H1 (cell line): ENCODE results near the gene CAMTA1. TPM values are rescaled to one million over a fixed set of nuclear protein-coding genes. Genes with fewer than 3 reads are reported as not detected.

Experiments
- CTCF ChIA-PET: fragments of 300-600 bp; sonication (Branson Sonifier 250); formaldehyde crosslinking; loops from one replicate; lab custom pipeline; 2021; ENCODE audit not compliant: partially characterized antibody; lab: Charles Lee
- POLR2A ChIA-PET: fragments of 300-600 bp; sonication (Branson Sonifier 250); formaldehyde crosslinking; loops from one replicate; lab custom pipeline; 2021; ENCODE audit warnings: inconsistent platforms; ENCODE audit not compliant: partially characterized antibody; lab: Charles Lee
- DNase-seq, 2 experiments: peaks; one replicate each; pipeline versions ENCODE4 v3.0.0 to v3.0.0-alpha.2; 2010 to 2022; ENCODE audit warnings: low spot score in 2 of 2, low read depth in 1 of 2, mixed read lengths in 1 of 2
- FAIRE-seq: peaks from 2 replicates; lab custom pipeline; 2011; peaks lifted over from hg19 to GRCh38; lab: Jason Lieb, UNC
- H2AFZ ChIP-seq: 2 replicates; pipeline ENCODE4 v1.8.1; 2012; ENCODE audit warnings: low read length, inconsistent platforms
- H2AK5ac ChIP-seq: 2 replicates; pipeline ENCODE4 v1.6.1; 2013; ENCODE audit warnings: low read depth, low read length
- H2BK120ac ChIP-seq: replicated peaks from 2 replicates; pipeline ENCODE3; 2013; ENCODE audit warnings: low read depth, low read length, inconsistent platforms
- H2BK12ac ChIP-seq: 2 replicates; pipeline ENCODE4 v1.6.1; 2013; ENCODE audit warnings: low read depth, low read length
- H2BK15ac ChIP-seq: 2 replicates; pipeline ENCODE4 v1.6.1; 2013; ENCODE audit warnings: low read length
- H2BK20ac ChIP-seq: 2 replicates; pipeline ENCODE4 v1.6.1; 2013; ENCODE audit warnings: low read length
- H2BK5ac ChIP-seq: 2 replicates; pipeline ENCODE4 v1.6.1; 2013; ENCODE audit warnings: low read depth, low read length
- H3K14ac ChIP-seq: 2 replicates; pipeline ENCODE4 v1.6.1; 2013; ENCODE audit warnings: inconsistent platforms; ENCODE audit not compliant: insufficient read length
- H3K18ac ChIP-seq: 2 replicates; pipeline ENCODE4 v1.6.1; 2013; ENCODE audit warnings: low read length; ENCODE audit errors: extremely low read depth
- H3K23ac ChIP-seq: 2 replicates; pipeline ENCODE4 v1.6.1; 2013; ENCODE audit warnings: inconsistent platforms; ENCODE audit not compliant: insufficient read length
- H3K23me2 ChIP-seq: 2 replicates; pipeline ENCODE4 v1.6.1; 2013; ENCODE audit warnings: low read depth, low read length
- H3K27ac ChIP-seq: 2 replicates; pipeline ENCODE4 v1.6.1; 2011; ENCODE audit warnings: low read depth, low read length, inconsistent platforms
- H3K27me3 ChIP-seq, 4 experiments: replicated peaks in 1 of 4; 1 replicate in 1 of 4; 2 replicates in 3 of 4; pipeline versions ENCODE4 v1.6.1 to v1.8.1; 2011 to 2013; ENCODE audit warnings: low read length in 3 of 4, mild to moderate bottlenecking in 3 of 4, inconsistent platforms in 2 of 4, mixed read lengths in 2 of 4, moderate library complexity in 1 of 4; ENCODE audit not compliant: control insufficient read depth in 3 of 4, insufficient read depth in 3 of 4; ENCODE audit errors: extremely low read depth in 1 of 4
- H3K36me3 ChIP-seq, 4 experiments: 2 replicates each; pipeline versions ENCODE4 v1.6.1 to v1.8.1; 2011 to 2013; ENCODE audit warnings: mild to moderate bottlenecking in 4 of 4, low read length in 3 of 4, moderate library complexity in 2 of 4, control low read depth in 1 of 4, inconsistent platforms in 1 of 4; ENCODE audit not compliant: insufficient read depth in 4 of 4, control insufficient read depth in 2 of 4
- H3K4ac ChIP-seq: replicated peaks from 2 replicates; pipeline ENCODE3; 2013; ENCODE audit warnings: low read length, low read depth, mixed read lengths, inconsistent platforms; ENCODE audit not compliant: insufficient read length
- H3K4me1 ChIP-seq, 4 experiments: replicated peaks in 1 of 4; 1 replicate in 1 of 4; 2 replicates in 3 of 4; pipeline versions ENCODE4 v1.6.1 to v1.8.1; 2011 to 2013; ENCODE audit warnings: low read length in 3 of 4, inconsistent platforms in 2 of 4, mixed read lengths in 1 of 4; ENCODE audit not compliant: insufficient read depth in 4 of 4, control insufficient read depth in 3 of 4
- H3K4me2 ChIP-seq, 2 experiments: 2 replicates each; pipeline versions ENCODE4 v1.6.1 to v1.8.1; 2011 to 2013; ENCODE audit warnings: low read depth in 2 of 2, low read length in 2 of 2, control low read depth in 1 of 2, inconsistent platforms in 1 of 2, mild to moderate bottlenecking in 1 of 2; ENCODE audit not compliant: insufficient read depth in 1 of 2
- H3K4me3 ChIP-seq, 4 experiments: fragments of 200-600, 300-600 bp in 1 of 4; sonication (generic), shearing (Covaris generic), sonication (Bioruptor Twin) in 1 of 4; 2 replicates each; pipeline versions ENCODE4 v1.5.1 to v1.8.1; 2011 to 2016; ENCODE audit warnings: low read length in 4 of 4, low read depth in 3 of 4, control low read depth in 2 of 4, inconsistent platforms in 2 of 4, mild to moderate bottlenecking in 2 of 4, mixed read lengths in 1 of 4, moderate library complexity in 1 of 4; ENCODE audit not compliant: insufficient read depth in 2 of 4; ENCODE audit errors: extremely low read depth in 1 of 4
- H3K56ac ChIP-seq: replicated peaks from 2 replicates; pipeline ENCODE3; 2013; ENCODE audit warnings: low read depth, mild to moderate bottlenecking, mixed read lengths, low read length, inconsistent platforms; ENCODE audit not compliant: insufficient read length
- H3K79me1 ChIP-seq: 2 replicates; pipeline ENCODE4 v1.6.1; 2013; ENCODE audit warnings: low read depth, low read length, control low read depth
- H3K79me2 ChIP-seq, 2 experiments: 2 replicates each; pipeline versions ENCODE4 v1.6.1 to v1.8.1; 2012 to 2013; ENCODE audit warnings: low read length in 2 of 2, mild to moderate bottlenecking in 2 of 2, inconsistent platforms in 1 of 2; ENCODE audit not compliant: insufficient read depth in 2 of 2, control insufficient read depth in 1 of 2
- H3K9ac ChIP-seq, 4 experiments: replicated peaks in 1 of 4; 1 replicate in 1 of 4; 2 replicates in 3 of 4; pipeline versions ENCODE4 v1.6.1 to v1.8.1; 2011 to 2013; ENCODE audit warnings: low read depth in 3 of 4, low read length in 3 of 4, control low read depth in 2 of 4, mild to moderate bottlenecking in 2 of 4, moderate library complexity in 2 of 4, inconsistent platforms in 1 of 4; ENCODE audit errors: extremely low read depth in 1 of 4
- H3K9me3 ChIP-seq, 2 experiments: 2 replicates each; pipeline versions ENCODE4 v1.6.1 to v1.8.1; 2012 to 2013; ENCODE audit warnings: mild to moderate bottlenecking in 2 of 2, moderate library complexity in 2 of 2, control low read depth in 1 of 2, inconsistent platforms in 1 of 2, low read depth in 1 of 2, low read length in 1 of 2, mixed read lengths in 1 of 2; ENCODE audit not compliant: insufficient read depth in 2 of 2
- H4K20me1 ChIP-seq, 2 experiments: replicated peaks in 1 of 2; 2 replicates each; pipeline versions ENCODE3 to v1.8.1; 2011 to 2013; ENCODE audit warnings: inconsistent platforms in 2 of 2, low read length in 2 of 2, mild to moderate bottlenecking in 1 of 2; ENCODE audit not compliant: insufficient read depth in 2 of 2, control insufficient read depth in 1 of 2
- H4K5ac ChIP-seq: 2 replicates; pipeline ENCODE4 v1.6.1; 2013; ENCODE audit warnings: low read length, low read depth, mixed read lengths, inconsistent platforms; ENCODE audit not compliant: insufficient read length
- H4K8ac ChIP-seq: 2 replicates; pipeline ENCODE4 v1.8.0; 2013; ENCODE audit warnings: mild to moderate bottlenecking, moderate library complexity, low read length, inconsistent platforms; ENCODE audit not compliant: insufficient read depth; ENCODE audit errors: extremely low read depth
- H4K91ac ChIP-seq: replicated peaks from 2 replicates; pipeline ENCODE3; 2013; ENCODE audit warnings: low read length, mixed read lengths, inconsistent platforms; ENCODE audit not compliant: insufficient read length
- CHD1 ChIP-seq: IDR thresholded peaks from 2 replicates; pipeline ENCODE4 v1.6.1; 2012; ENCODE audit warnings: low read depth, low read length, improper control_type of control experiment
- E2F6 ChIP-seq: IDR thresholded peaks from 2 replicates; pipeline ENCODE4 v1.6.1; 2012; ENCODE audit warnings: inconsistent platforms
- EGR1 ChIP-seq: IDR thresholded peaks from 2 replicates; pipeline ENCODE4 v1.6.1; 2011; ENCODE audit warnings: low read depth, low read length, borderline replicate concordance
- FOSL1 ChIP-seq: IDR thresholded peaks from 2 replicates; pipeline ENCODE4 v1.6.1; 2011; ENCODE audit warnings: mild to moderate bottlenecking, low read depth, low read length, moderate library complexity; ENCODE audit not compliant: insufficient read depth
- KDM4A ChIP-seq: IDR thresholded peaks from one replicate; pipeline ENCODE4 v1.7.1; 2012; ENCODE audit warnings: low read depth, mild to moderate bottlenecking, moderate library complexity, low read length, inconsistent platforms; ENCODE audit not compliant: severe bottlenecking
- NANOG ChIP-seq: IDR thresholded peaks from 2 replicates; pipeline ENCODE4 v1.6.1; 2011; ENCODE audit warnings: low read length, low read depth, mild to moderate bottlenecking, inconsistent platforms; ENCODE audit not compliant: insufficient read depth, poor library complexity, severe bottlenecking
- SP1 ChIP-seq: IDR thresholded peaks from 2 replicates; pipeline ENCODE4 v1.6.1; 2011; ENCODE audit warnings: low read depth, low read length
- WGBS, 2 experiments: shearing (Covaris generic) in 1 of 2; methylation state at CpG; one replicate each; pipeline versions ENCODE4 v1.1.6 to v1.1.7; 2013 to 2015; ENCODE audit warnings: low lambda C conversion rate in 2 of 2, mixed read lengths in 2 of 2, inconsistent platforms in 1 of 2, low coverage in 1 of 2, missing lambda C conversion rate in 1 of 2; ENCODE audit not compliant: insufficient replicate concordance in 2 of 2, insufficient coverage in 1 of 2, insufficient read length in 1 of 2; ENCODE audit errors: extremely low coverage in 1 of 2, missing lambda C conversion rate in 1 of 2; 5-methylcytosine and 5-hydroxymethylcytosine counted together
- polyA plus RNA-seq, 7 experiments: library from polyadenylated mRNA; depleted of rRNA in 3 of 7; stranded (reverse) in 5 of 7; unstranded in 2 of 7; fragments of >200 nt in 5 of 7; fragments of 200-250 nt in 2 of 7; gene quantifications; 1 replicate in 5 of 7; 2 replicates in 1 of 7; 4 replicates in 1 of 7; pipeline versions ENCODE4 v1.2.1 to v1.2.3, GENCODE V29; 2011 to 2013; ENCODE audit warnings: missing spikeins in 2 of 7, mixed read lengths in 2 of 7
- total RNA-seq: library from RNA; stranded (reverse); fragmentation: NEBNext Ultra II Directional; extraction: Animal tissue kit (Norgen Biotek cat#: 25700); gene quantifications from 2 replicates; pipeline ENCODE4 v1.2.1, GENCODE V29; 2021

The CAMTA1 gene
- total and polyA plus RNA-seq, 2 of the 8 experiments (the other 6 are each of a cell fraction or from before 2014, with no cell fraction given): 65.0 to 119 TPM

GRCh38 chr1:7578206-7578605 lies 793.0 kb downstream of the CAMTA1 start:
- H3K18ac ChIP-seq: no peak overlapping the region
- H2AFZ ChIP-seq: no peak overlapping the region
- H4K8ac ChIP-seq: no peak overlapping the region
- H3K79me2 ChIP-seq: no peaks in the 10 kb centered on the region
- H3K4ac ChIP-seq: no peak overlapping the region
- no peak for DNase-seq
- H3K79me1 ChIP-seq: no peaks in the 10 kb centered on the region
- no peak overlapping the region for H3K56ac ChIP-seq
- no peak for FAIRE-seq
- ChIA-PET POLR2A (no interaction called here), CTCF (no interaction called here)
- no peaks in the 10 kb centered on the region for H3K9me3 ChIP-seq
- no peak overlapping the region for H2BK15ac ChIP-seq
- H3K4me3 ChIP-seq: no peak overlapping the region
- no peak overlapping the region for H4K5ac ChIP-seq
- no peak overlapping the region for H2BK12ac ChIP-seq
- H2BK20ac ChIP-seq: no peak overlapping the region
- H3K27ac ChIP-seq: no peak overlapping the region
- H3K27me3 ChIP-seq: no peaks in the 10 kb centered on the region; a peak in 1 of 7 replicates
- no peak overlapping the region for H3K9ac ChIP-seq
- peaks cover 0 to 3% (median 0%) of the 10 kb centered on the region in 4 experiments; a peak in 1 of 7 replicates for H3K4me1 ChIP-seq
- H2AK5ac ChIP-seq: no peak overlapping the region
- H3K4me2 ChIP-seq: no peak overlapping the region
- H3K14ac ChIP-seq: no peak overlapping the region
- TF ChIP-seq KDM4A (no peak), NANOG (no peak), E2F6 (no peak), FOSL1 (no peak), EGR1 (no peak), SP1 (no peak), CHD1 (no peak)
- 89% methylated on average over 15 of the region's 15 CpGs; no CpG with 5 or more reads in 1 of the 2 experiments for WGBS, 2 experiments
- H4K91ac ChIP-seq: peak overlapping the region; percentile 26
- H3K23ac ChIP-seq: no peak overlapping the region
- H2BK5ac ChIP-seq: no peak overlapping the region
- H2BK120ac ChIP-seq: no peak overlapping the region
- no peaks in the 10 kb centered on the region for H4K20me1 ChIP-seq
- H3K36me3 ChIP-seq: no peaks in the 10 kb centered on the region
- H3K23me2 ChIP-seq: no peaks in the 10 kb centered on the region
